Measurements from ENCODE around the gene PTPN14. TPM values are rescaled to one million over a fixed set of nuclear protein-coding genes. Genes with fewer than 3 reads are reported as not detected.

Gene PTPN14
- polyA plus RNA-seq, 1 donor from 2014 or later = 0.07 TPM

DNA sequence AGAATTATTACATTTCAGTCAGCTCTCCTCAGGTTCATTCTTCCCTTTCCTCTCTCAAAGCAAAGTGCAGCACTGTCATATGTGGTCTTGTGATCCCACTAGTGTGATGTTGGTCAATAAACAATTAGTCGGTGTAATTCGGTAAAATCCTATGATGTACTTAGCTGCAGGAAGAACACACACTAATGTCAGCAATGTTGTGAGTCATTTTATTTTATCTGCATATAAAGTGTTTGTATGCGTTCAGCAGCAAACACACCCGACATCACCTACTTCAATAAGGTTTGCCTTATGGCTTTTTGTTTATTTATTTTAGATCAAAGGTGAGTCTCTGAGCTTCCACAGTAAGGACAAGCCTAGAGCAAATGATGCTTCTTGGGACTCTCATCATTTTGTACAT, 47.8 kb downstream of the PTPN14 start:
- Histone ChIP-seq H3K9ac (ENCODE audit: low read length) (no peak overlapping the region), H3K27me3 (ENCODE audit: insufficient read depth, low read depth, low read length) (no peaks in the 10 kb centered on the region), H3K79me2 (replicated peaks; ENCODE audit: insufficient read depth, low read length) (no peaks in the 10 kb centered on the region), H3K27ac (ENCODE audit: low read length) (no peak overlapping the region), H3K9me3 (ENCODE audit: low read length) (no peaks in the 10 kb centered on the region), H4K20me1 (ENCODE audit: insufficient read depth) (no peaks in the 10 kb centered on the region), H3K4me2 (ENCODE audit: low read length) (no peak overlapping the region), H3K9me2 (ENCODE audit: insufficient read depth, low read length) (no peaks in the 10 kb centered on the region), H2AFZ (ENCODE audit: low read depth, low read length) (no peak overlapping the region), H3F3A (ENCODE audit: insufficient read depth, low read length, poor library complexity, severe bottlenecking) (no peaks in the 10 kb centered on the region), H3K36me3 (ENCODE audit: insufficient read depth, low read length) (no peaks in the 10 kb centered on the region), H3K4me3 (ENCODE audit: low read length) (no peak overlapping the region)
- TF ChIP-seq POLR2AphosphoS5 (IDR thresholded peaks at IDR 0.05) (no peak), EZH2 (IDR thresholded peaks at IDR 0.05; ENCODE audit: borderline replicate concordance, insufficient read depth, low read length, poor library complexity, severe bottlenecking) (no peak), MXI1 (conservative IDR thresholded peaks at IDR 0.05; ENCODE audit: poor library complexity, severe bottlenecking) (no peak), RAD21 (conservative IDR thresholded peaks at IDR 0.05) (no peak), REST (IDR thresholded peaks at IDR 0.05; ENCODE audit: borderline replicate concordance) (no peak), SMC3 (conservative IDR thresholded peaks at IDR 0.05; ENCODE audit: poor library complexity) (no peak), EP300 (conservative IDR thresholded peaks at IDR 0.05; ENCODE audit: poor library complexity, severe bottlenecking) (no peak), TAF1 (IDR thresholded peaks at IDR 0.05; ENCODE audit: low read depth) (no peak)
- TF ChIP-seq, protein P1, sequence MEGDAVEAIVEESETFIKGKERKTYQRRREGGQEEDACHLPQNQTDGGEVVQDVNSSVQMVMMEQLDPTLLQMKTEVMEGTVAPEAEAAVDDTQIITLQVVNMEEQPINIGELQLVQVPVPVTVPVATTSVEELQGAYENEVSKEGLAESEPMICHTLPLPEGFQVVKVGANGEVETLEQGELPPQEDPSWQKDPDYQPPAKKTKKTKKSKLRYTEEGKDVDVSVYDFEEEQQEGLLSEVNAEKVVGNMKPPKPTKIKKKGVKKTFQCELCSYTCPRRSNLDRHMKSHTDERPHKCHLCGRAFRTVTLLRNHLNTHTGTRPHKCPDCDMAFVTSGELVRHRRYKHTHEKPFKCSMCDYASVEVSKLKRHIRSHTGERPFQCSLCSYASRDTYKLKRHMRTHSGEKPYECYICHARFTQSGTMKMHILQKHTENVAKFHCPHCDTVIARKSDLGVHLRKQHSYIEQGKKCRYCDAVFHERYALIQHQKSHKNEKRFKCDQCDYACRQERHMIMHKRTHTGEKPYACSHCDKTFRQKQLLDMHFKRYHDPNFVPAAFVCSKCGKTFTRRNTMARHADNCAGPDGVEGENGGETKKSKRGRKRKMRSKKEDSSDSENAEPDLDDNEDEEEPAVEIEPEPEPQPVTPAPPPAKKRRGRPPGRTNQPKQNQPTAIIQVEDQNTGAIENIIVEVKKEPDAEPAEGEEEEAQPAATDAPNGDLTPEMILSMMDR (IDR thresholded peaks at IDR 0.05; ENCODE audit: poor library complexity, severe bottlenecking) = no peak

DNA sequence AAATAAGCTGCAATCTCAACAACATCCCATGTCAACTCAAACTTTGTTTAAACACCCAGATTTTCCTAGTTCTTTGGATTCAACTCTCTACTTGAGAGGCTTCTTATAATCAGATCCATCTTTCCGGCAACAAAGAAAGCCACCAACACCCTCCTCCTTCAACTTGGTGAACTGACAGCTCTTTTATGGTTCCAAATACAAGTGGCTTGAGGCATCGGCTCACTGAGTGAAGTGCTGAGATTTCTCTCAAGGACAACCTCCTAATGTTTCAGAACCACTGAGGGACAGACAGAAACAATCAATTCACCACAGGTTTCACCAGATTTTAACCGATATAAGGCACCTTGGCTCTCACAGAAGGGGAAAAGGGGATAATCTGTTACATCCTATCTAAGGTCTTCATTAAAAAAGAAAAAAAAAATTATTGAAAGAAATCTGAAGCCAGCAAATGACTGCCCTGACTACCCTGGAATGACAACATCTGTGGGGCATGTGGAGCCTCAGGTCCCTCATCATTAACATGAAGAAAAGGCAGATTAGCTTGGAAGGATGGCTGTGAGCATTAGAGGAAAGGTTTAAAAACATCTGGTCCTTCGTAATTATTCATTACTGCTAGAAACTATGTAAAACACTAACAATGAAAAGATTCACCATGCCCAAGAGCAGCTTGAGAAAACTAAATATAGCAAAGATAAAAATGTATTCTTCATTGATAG, 50.9 kb downstream of the PTPN14 start:
- Histone ChIP-seq H3K9ac (ENCODE audit: low read length) (no peak overlapping the region), H3K9me3 (ENCODE audit: low read length) (no peaks in the 10 kb centered on the region), H3K4me2 (ENCODE audit: low read length) (no peak overlapping the region), H3K79me2 (replicated peaks; ENCODE audit: insufficient read depth, low read length) (no peaks in the 10 kb centered on the region), H3K36me3 (ENCODE audit: insufficient read depth, low read length) (no peaks in the 10 kb centered on the region), H4K20me1 (ENCODE audit: insufficient read depth) (no peaks in the 10 kb centered on the region), H3K9me2 (ENCODE audit: insufficient read depth, low read length) (no peaks in the 10 kb centered on the region), H3K4me3 (ENCODE audit: low read length) (no peak overlapping the region), H3F3A (ENCODE audit: insufficient read depth, low read length, poor library complexity, severe bottlenecking) (no peaks in the 10 kb centered on the region), H2AFZ (ENCODE audit: low read depth, low read length) (no peak overlapping the region), H3K27me3 (ENCODE audit: insufficient read depth, low read depth, low read length) (no peaks in the 10 kb centered on the region), H3K27ac (ENCODE audit: low read length) (no peak overlapping the region)
- no peak for TF ChIP-seq TAF1 (IDR thresholded peaks at IDR 0.05; ENCODE audit: low read depth)
- TF ChIP-seq REST (IDR thresholded peaks at IDR 0.05; ENCODE audit: borderline replicate concordance) = no peak
- no peak for TF ChIP-seq MXI1 (conservative IDR thresholded peaks at IDR 0.05; ENCODE audit: poor library complexity, severe bottlenecking)
- no peak for TF ChIP-seq EZH2 (IDR thresholded peaks at IDR 0.05; ENCODE audit: borderline replicate concordance, insufficient read depth, low read length, poor library complexity, severe bottlenecking)
- TF ChIP-seq RAD21 (conservative IDR thresholded peaks at IDR 0.05) = no peak
- TF ChIP-seq, protein P1 (IDR thresholded peaks at IDR 0.05; ENCODE audit: poor library complexity, severe bottlenecking) = no peak
- TF ChIP-seq EP300 (conservative IDR thresholded peaks at IDR 0.05; ENCODE audit: poor library complexity, severe bottlenecking) = no peak
- TF ChIP-seq SMC3 (conservative IDR thresholded peaks at IDR 0.05; ENCODE audit: poor library complexity) = no peak
- no peak for TF ChIP-seq POLR2AphosphoS5 (IDR thresholded peaks at IDR 0.05)

All from neural cell (in vitro differentiated cells).